ENCODE measurements around the gene UNKL.

Gene UNKL

GRCh38 chr16:1344499-1344898 is 70.0 kb downstream of the UNKL start:
- no peak overlapping the region for H3K27ac ChIP-seq (ENCODE audit: low read depth, low read length)
- H3K79me2 ChIP-seq (ENCODE audit: insufficient read depth, low read length) = no peaks in the 10 kb centered on the region
- no peaks in the 10 kb centered on the region for H4K20me1 ChIP-seq (ENCODE audit: low read depth, low read length)
- no peaks in the 10 kb centered on the region for H3K9me3 ChIP-seq (ENCODE audit: insufficient read depth, low read length)
- H3K4me2 ChIP-seq (ENCODE audit: low read depth, low read length, poor library complexity, severe bottlenecking) = no peak overlapping the region
- TF ChIP-seq CTCF (IDR thresholded peaks at IDR 0.05; ENCODE audit: insufficient read depth, low read length, poor library complexity, severe bottlenecking) = no peak
- TF ChIP-seq EZH2phosphoT487 (conservative IDR thresholded peaks at IDR 0.05; ENCODE audit: low read length) = no peak
- H3F3A ChIP-seq (ENCODE audit: insufficient read depth) = no peaks in the 10 kb centered on the region
- H3K9ac ChIP-seq (ENCODE audit: low read length) = no peak overlapping the region
- H3K9me2 ChIP-seq (replicated peaks; ENCODE audit: insufficient read depth, low read length) = no peaks in the 10 kb centered on the region
- no peaks in the 10 kb centered on the region for H3K36me3 ChIP-seq (ENCODE audit: low read length)
- H3K27me3 ChIP-seq (ENCODE audit: low read length) = no peaks in the 10 kb centered on the region
- H3K4me3 ChIP-seq (ENCODE audit: insufficient read depth, low read length, poor library complexity, severe bottlenecking) = no peak overlapping the region
- no peak overlapping the region for H2AFZ ChIP-seq (ENCODE audit: low read depth, low read length, severe bottlenecking)

- Histone ChIP-seq H3K36me3 (ENCODE audit: low read length) (no peaks in the 10 kb centered on the region), H2AFZ (ENCODE audit: low read depth, low read length, severe bottlenecking) (no peak overlapping the region), H3K9me2 (replicated peaks; ENCODE audit: insufficient read depth, low read length) (no peaks in the 10 kb centered on the region), H3K79me2 (ENCODE audit: insufficient read depth, low read length) (no peaks in the 10 kb centered on the region), H3K4me2 (ENCODE audit: low read depth, low read length, poor library complexity, severe bottlenecking) (peak overlapping the region; percentile 50), H4K20me1 (ENCODE audit: low read depth, low read length) (no peaks in the 10 kb centered on the region), H3K27ac (ENCODE audit: low read depth, low read length) (no peak overlapping the region), H3K9me3 (ENCODE audit: insufficient read depth, low read length) (no peaks in the 10 kb centered on the region), H3F3A (ENCODE audit: insufficient read depth) (no peaks in the 10 kb centered on the region), H3K27me3 (ENCODE audit: low read length) (no peaks in the 10 kb centered on the region), H3K4me3 (ENCODE audit: insufficient read depth, low read length, poor library complexity, severe bottlenecking) (no peak overlapping the region), H3K9ac (ENCODE audit: low read length) (no peak overlapping the region)
- TF ChIP-seq EZH2phosphoT487 (conservative IDR thresholded peaks at IDR 0.05; ENCODE audit: low read length) (no peak), CTCF (IDR thresholded peaks at IDR 0.05; ENCODE audit: insufficient read depth, low read length, poor library complexity, severe bottlenecking) (no peak)
Observed at GRCh38 chr16:1343428-1344242, 70.9 kb downstream of the UNKL start.

- Histone ChIP-seq H3K9ac (ENCODE audit: low read length) (no peak overlapping the region; the same call in 1 of the 2 replicates), H3F3A (ENCODE audit: insufficient read depth) (no peaks in the 10 kb centered on the region), H3K79me2 (ENCODE audit: insufficient read depth, low read length) (no peaks in the 10 kb centered on the region), H2AFZ (ENCODE audit: low read depth, low read length, severe bottlenecking) (no peak overlapping the region), H3K27me3 (ENCODE audit: low read length) (no peaks in the 10 kb centered on the region), H3K27ac (ENCODE audit: low read depth, low read length) (peak overlapping the region; percentile 38; the same call in 1 of the 2 replicates), H3K9me2 (replicated peaks; ENCODE audit: insufficient read depth, low read length) (no peaks in the 10 kb centered on the region), H3K9me3 (ENCODE audit: insufficient read depth, low read length) (no peaks in the 10 kb centered on the region), H3K36me3 (ENCODE audit: low read length) (no peaks in the 10 kb centered on the region), H3K4me3 (ENCODE audit: insufficient read depth, low read length, poor library complexity, severe bottlenecking) (peak overlapping the region; percentile 16), H4K20me1 (ENCODE audit: low read depth, low read length) (no peaks in the 10 kb centered on the region), H3K4me2 (ENCODE audit: low read depth, low read length, poor library complexity, severe bottlenecking) (peak overlapping the region; percentile 50)
- TF ChIP-seq CTCF (IDR thresholded peaks at IDR 0.05; ENCODE audit: insufficient read depth, low read length, poor library complexity, severe bottlenecking) = no peak
- no peak for TF ChIP-seq EZH2phosphoT487 (conservative IDR thresholded peaks at IDR 0.05; ENCODE audit: low read length)
Observed at GRCh38 chr16:1342526-1343427, 71.7 kb downstream of the UNKL start.
